ENCODE data around the gene DIP2A.
"Not testable (repeated sequence)": the region's sequence is repeated elsewhere in the genome, so short reads cannot be mapped to it uniquely, and the experiment has no call there.

Gene DIP2A

GRCh38 chr21:46559291-46559983 lies 100.7 kb downstream of the DIP2A start:
- DNase-seq: peak; percentile 68 to 71

DNA sequence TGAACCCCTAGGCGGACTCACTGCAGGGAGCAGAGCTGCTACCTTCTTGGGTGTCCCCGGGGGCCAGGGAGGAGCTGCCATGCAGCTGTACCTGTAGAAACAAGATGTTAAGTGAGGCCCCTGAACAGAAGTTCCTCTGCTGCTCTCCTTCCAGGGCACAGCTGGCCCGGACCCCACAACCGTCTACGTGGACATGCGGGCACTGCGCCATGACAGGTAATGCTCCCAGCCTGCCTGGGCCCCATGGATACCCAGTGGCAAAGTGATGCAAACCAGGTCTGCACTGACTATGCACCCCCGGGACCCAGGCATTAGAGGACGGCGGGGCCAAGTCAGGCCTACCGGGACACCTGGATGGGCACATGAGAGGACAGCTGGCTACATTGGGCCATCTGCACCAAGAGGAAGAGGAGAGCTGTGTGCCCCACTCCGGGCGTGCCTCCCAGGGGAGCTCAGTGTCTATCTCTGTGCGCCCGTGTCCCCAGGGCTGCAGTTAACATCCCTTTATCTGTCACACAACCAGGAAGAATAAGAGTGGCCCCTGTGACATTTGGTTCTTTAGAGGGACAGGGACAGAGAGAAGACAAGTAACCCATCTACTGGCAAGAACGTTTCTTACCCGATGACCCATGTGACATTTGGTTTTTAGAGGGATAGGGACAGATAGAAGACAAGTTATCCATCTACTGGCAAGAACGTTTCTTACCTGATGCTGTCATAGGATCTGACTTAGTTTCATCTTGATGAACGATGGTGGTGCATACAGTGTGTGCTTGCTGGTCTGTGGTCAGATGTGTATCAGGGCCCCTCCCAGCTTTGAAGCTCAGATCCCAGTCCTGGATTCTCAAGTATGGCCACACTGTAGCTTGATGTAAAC lies 102.1 kb downstream of the DIP2A start:
- no peak for DNase-seq

DNA sequence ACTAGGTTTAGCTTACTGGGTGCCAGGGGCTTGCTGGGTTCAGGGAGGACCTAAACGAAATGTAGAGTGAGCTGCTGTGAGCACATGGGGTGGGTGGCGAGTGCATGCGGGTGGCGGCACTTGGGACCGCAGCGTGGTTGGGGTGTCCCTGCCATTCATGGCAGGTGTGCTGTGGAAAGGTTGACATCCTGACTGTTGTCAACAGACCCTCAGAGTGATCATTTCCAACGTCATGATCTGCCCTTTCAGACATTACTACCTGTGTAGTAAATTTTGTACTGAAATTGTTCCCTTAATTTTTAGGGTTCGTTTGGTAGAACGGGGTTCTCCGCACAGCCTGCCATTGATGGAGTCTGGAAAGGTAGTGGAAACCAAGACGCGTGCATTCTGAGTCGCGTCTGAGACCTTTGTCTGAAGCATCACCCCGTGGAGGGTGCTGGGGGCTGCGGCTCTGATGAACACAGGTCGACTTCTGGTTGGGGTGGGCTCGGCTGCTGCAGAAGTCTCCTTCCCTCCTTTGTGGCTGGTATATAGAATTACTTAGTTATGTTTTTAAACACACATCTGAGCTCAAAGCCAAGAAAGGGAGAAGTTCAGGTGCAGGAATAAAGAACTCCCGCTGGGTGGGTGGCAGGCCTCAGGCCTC lies 102.9 kb downstream of the DIP2A start:
- no peak for DNase-seq

- no peak for DNase-seq
These were observed 103.8 kb downstream of the DIP2A start for GRCh38 chr21:46562472-46562871.

DNA sequence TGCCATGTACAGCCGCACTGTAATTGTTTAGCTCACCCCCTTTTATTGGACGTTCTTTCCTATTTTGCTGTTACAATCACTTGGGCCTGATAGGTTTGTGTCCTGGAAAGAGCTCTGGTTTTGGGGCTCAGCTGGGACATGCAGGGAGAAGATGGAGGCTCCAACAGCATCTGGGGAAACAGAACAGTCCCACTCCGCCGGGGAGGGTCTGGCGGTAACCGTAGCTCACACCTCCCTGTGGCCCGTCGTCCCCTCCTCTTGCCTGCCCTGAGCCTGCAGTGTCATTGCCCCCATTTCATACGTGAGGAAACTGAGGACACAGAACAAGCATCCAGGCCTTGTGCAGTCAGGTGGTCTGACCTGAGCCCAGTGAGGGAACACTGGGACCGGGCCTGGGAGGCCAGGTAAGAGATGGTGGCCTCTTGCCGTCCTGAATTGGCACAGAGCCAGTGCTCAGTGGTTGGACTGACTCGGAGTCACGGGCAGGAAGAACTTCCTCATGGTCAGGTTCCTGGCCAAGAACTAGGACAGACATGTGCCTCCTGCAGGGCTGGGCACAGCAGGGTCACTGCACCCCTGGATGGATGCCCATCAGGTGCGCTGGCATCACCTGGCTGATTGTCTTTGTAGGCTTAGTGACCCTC lies 104.4 kb downstream of the DIP2A start:
- DNase-seq: no peak

- DNase-seq: no peak
These were observed 105.7 kb downstream of the DIP2A start for GRCh38 chr21:46564391-46564790.

- DNase-seq: no peak
These were observed 108.7 kb downstream of the DIP2A start for GRCh38 chr21:46567348-46567747.

DNA sequence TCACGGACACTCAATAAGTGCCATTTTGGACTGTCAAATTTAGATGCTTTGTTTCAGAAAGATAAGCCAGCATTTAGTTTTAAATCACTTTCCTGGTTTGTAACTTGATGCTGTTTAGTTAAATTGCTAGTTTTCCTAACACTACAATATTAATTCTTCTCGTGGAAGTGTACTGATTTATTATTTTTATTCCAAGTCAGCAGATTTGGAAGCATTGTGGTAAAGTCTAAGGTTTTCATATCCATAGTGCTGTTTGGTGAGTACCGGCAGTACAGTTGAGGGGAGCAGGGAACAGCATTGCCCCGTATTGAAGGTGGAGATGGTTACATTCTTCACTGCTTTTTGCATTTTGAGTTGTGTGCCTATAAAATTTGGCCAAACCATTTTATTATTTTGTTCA lies 109.9 kb downstream of the DIP2A start:
- no peak for DNase-seq

- no peak for DNase-seq
These were observed 110.4 kb downstream of the DIP2A start for GRCh38 chr21:46569081-46569480.

DNA sequence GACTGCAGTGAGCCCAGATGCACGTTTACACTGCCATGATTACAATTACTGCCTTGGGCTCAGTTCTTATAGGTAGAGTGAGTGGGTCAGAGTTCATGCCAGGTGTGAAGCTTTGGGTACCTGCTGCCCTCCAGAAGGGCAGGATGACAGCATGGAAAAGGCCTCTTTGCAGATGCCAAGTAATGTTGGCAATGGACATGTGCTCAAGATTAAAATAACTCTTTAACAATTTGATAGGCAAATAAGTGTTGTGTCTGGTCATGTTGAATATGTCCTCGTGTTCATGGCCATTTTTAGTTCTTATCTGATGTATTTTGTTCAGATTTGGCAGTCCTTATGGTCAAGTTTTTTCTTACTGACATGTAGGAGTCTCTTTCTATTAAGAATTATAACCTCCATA lies 111.4 kb downstream of the DIP2A start:
- DNase-seq: no peak

- no peak for DNase-seq
These were observed 111.9 kb downstream of the DIP2A start for GRCh38 chr21:46570631-46571030.

- DNase-seq: no peak
These were observed 114.2 kb downstream of the DIP2A start for GRCh38 chr21:46572850-46573249.

DNA sequence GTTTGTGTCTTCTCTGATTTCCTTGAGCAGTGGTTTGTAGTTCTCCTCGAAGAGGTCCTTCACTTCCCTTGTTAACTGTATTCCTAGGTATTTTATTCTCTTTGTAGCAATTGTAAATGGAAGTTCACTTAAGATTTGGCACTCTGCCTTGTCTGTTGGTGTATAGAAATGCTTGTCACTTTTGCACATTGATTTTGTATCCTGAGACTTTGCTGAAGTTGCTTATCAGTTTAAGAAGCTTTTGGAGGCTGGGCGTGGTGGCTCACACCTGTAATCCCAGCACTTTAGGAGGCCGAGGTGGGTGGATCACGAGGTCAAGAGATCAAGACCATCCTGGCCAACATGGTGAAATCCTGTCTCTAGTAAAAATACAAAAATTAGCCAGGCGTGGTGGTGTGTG lies 119.1 kb downstream of the DIP2A start:
- not testable (repeated sequence) for DNase-seq

DNA sequence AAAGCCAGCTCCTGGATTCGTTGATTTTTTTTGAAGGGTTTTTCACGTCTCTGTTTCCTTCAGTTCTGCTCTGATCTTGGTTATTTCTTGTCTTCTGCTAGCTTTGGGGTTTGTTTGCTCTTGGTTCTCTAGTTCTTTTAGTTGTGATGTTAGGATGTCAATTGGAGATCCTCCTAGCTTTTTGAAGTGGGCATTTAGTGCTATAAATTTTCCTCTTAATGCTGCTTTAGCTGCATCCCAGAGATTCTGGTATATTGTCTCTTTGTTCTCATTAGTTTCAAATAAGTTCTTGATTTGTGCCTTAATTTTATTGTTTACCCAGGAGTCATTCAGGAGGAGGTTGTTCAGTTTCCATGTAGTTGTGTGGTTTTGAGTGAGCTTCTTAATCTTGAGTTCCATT lies 120.7 kb downstream of the DIP2A start:
- not testable (repeated sequence) for DNase-seq

DNA sequence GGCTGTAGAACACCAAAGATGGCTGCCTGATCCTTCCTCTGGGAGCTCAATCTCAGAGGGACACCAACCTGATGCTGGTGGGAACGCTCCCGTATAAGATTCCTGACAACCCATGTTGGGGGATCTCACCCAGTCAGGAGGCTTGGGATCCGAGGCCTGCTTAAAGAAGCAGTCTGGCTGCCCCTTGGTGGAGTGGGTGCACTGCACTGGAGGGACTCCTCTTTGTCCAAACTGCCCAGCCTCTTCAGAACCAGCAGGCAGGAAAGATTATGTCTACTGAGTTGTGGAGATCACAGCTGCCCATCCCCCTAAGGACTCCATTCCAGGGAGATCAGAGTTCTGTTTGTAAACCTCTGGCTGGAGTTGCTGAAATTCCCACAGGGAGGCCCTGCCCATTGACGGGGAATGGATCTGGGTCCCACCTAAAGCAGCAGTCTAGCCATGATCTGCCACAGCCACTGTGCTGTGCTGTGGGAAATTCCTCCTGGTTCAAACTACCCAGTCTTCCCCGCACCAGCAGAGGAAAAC lies 123.2 kb downstream of the DIP2A start:
- no peak for DNase-seq

DNA sequence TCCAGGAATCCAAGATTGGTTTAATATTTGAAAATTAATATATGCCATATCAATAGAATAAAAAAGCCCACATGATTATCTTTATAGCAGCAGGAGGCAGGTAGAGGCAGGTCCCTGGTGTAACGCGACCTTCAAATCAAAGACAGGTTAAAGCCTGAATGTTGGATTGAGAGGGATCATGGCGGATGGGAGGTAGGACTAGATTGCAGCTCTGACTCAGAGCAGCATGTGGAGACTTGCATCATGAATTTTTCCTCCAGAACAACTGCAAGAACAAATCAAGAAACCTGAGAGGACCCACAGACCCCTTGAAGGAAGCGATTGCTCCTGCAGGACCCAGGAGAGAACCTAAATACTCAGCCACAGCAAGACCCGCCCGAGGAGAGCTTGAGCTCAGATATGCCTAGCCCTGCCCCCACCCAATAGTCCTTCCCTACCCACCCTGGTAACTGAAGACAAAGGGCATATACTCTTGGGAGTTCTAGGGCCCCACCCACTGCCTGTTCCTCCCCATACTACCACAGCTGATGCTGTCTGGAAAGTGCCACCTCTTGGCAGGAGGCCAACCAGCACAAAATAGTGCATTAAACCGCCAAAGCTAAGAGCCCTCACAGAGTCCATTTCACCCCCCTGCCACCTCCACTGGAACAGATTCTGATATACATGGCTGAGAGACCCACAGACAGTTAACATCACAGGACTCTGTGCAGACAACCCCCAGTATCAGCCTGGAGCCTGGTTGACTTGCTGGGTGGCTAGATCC lies 126.7 kb downstream of the DIP2A start:
- no peak for DNase-seq

DNA sequence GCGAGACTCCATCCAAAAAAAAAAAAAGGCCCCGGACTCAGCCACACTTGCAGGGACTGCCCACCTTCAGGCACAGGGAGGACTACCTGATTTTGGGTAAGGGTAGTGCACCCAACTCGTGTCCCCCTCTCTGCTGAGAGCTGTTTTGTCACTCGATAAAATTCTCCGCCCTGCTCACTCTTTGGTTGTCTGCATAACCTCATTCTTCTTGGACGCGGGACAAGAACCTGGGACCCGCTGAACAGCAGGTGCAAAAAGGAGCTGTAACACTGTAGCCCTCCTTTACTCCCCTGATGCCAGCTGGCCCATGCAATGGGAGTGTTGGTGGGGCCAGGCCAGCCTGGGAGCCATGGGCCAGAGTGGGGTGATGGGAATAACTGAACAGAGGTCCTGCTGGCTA lies 135.6 kb downstream of the DIP2A start:
- DNase-seq: no peak

- no peak for DNase-seq
These were observed 137.5 kb downstream of the DIP2A start for GRCh38 chr21:46596201-46596600.

GRCh38 chr21:46597031-46597430 lies 138.3 kb downstream of the DIP2A start:
- no peak for DNase-seq

DNA sequence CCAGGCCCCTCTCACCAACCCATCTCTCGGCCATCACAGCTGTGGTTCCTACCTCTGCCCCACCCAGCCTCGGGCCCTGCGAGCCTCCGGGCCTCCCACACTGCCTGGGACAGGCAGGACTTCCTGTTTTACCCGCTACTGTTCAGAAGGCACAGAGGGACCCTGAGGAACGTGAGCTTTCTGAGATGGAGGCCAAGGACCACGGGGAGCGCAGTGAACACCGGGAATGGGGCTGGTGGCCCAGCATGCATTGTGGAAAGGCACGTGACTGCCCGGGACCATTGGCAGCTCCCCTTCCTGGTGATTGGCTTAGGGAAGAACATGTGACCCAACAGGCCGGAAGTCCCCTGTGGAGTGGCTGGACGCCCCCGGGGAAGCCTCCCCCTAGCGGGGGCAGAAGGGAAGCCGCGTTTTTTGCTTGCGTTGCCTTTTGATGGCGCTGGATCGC lies 139.2 kb downstream of the DIP2A start:
- no peak for DNase-seq

- no peak for DNase-seq
These were observed 140.2 kb downstream of the DIP2A start for GRCh38 chr21:46598581-46599572.
